ENCODE data around the gene TBC1D10B. TPM values are rescaled to one million over a fixed set of nuclear protein-coding genes. Genes with fewer than 3 reads are reported as not detected.

TBC1D10B gene
- total and polyA plus RNA-seq, 9 donors = 18.4 to 46.9 (median 35.2) TPM

DNA sequence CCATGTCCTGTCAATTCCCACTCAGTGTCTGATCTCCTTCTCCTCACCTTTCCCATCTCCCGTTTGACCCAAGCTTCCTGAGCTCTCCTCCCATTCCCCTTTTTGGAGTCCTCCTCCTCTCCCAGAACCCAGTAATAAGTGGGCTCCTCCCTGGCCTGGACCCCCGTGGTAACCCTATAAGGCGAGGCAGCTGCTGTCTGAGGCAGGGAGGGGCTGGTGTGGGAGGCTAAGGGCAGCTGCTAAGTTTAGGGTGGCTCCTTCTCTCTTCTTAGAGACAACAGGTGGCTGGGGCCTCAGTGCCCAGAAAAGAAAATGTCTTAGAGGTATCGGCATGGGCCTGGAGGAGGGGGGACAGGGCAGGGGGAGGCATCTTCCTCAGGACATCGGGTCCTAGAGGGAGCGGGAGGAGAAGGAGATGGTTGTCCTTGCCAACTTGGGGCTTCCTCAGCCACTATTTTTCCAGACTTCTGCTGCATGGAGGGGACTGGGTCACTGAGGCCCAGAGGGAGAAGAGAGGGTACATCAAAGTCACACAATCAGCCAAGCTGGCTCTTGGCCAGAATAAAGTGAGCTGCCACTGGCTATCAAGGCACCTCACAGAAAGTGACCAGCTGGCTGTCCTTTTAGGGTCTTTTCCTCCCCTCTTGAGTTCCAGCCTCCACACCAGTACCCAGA lies 1.9 kb upstream of the TBC1D10B start:
- intact Hi-C loops (cut with DNase I) = loop anchor here in 1 of 4 donors (10.0 kb wide), 1 partner anchor 283 kb away; the partner anchor contains the start of genes FBRS and PRR14
- H3K4me1 ChIP-seq (ENCODE audit: insufficient read depth) = peaks cover 6% of the 10 kb centered on the region
- DNase-seq = peak in 2 of 5 donors; percentile 18 to 31
- H3K4me3 ChIP-seq = no peak overlapping the region
- TF ChIP-seq EP300 (IDR thresholded peaks at IDR 0.05) (no peak), POLR2A (IDR thresholded peaks at IDR 0.05) (no peak)
- TF ChIP-seq, protein P1, sequence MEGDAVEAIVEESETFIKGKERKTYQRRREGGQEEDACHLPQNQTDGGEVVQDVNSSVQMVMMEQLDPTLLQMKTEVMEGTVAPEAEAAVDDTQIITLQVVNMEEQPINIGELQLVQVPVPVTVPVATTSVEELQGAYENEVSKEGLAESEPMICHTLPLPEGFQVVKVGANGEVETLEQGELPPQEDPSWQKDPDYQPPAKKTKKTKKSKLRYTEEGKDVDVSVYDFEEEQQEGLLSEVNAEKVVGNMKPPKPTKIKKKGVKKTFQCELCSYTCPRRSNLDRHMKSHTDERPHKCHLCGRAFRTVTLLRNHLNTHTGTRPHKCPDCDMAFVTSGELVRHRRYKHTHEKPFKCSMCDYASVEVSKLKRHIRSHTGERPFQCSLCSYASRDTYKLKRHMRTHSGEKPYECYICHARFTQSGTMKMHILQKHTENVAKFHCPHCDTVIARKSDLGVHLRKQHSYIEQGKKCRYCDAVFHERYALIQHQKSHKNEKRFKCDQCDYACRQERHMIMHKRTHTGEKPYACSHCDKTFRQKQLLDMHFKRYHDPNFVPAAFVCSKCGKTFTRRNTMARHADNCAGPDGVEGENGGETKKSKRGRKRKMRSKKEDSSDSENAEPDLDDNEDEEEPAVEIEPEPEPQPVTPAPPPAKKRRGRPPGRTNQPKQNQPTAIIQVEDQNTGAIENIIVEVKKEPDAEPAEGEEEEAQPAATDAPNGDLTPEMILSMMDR (IDR thresholded peaks at IDR 0.05) = no peak
- WGBS, 3 donors = 46 to 59% (median 46%) methylated on average over 6 of the region's 6 CpGs
- no peaks in the 10 kb centered on the region for H3K9me3 ChIP-seq
- H3K36me3 ChIP-seq = no peaks in the 10 kb centered on the region
- H3K27ac ChIP-seq = no peak overlapping the region
- no peaks in the 10 kb centered on the region for H3K27me3 ChIP-seq

DNA sequence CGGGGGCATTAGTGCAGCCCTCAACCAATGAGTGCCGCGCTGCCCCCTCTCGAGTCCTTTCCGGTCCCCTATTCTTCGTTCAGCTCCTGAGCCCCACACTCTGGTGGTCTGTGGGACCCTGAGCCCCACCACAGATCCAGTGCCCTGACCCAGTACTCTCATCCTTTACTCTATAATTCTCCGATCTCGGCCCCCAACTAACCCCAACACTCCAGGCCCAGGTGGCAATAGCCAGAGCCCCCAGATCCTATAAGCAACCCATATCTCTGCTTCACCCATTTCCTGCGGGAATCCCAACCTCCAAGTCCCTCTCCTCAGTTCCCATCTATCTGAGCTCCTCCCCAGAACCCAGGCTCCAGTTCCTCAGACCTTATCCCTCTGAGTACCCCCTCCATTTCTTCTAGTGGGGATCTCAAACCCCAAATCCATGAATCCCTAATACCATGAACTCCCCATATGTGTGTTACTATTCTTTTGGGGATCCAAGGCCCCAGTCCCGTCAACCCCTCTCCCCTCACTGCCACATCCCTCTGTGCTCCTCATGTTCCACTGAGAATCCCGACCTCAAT lies 1.0 kb upstream of the TBC1D10B start:
- TF ChIP-seq, protein P1 (IDR thresholded peaks at IDR 0.05) = peak in 1 of 3 donors; percentile 0
- TF ChIP-seq EP300 (IDR thresholded peaks at IDR 0.05) = no peak
- no peak for DNase-seq
- Histone ChIP-seq H3K4me3 (peak overlapping the region; percentile 55), H3K4me1 (ENCODE audit: insufficient read depth) (peaks cover 6% of the 10 kb centered on the region), H3K27ac (peak overlapping the region; percentile 16 to 77), H3K27me3 (no peaks in the 10 kb centered on the region), H3K36me3 (no peaks in the 10 kb centered on the region), H3K9me3 (no peaks in the 10 kb centered on the region)
- intact Hi-C loops (cut with DNase I) = loop anchor here in 1 of 4 donors (10.0 kb wide), 1 partner anchor 283 kb away; the partner anchor contains the start of genes FBRS and PRR14
- WGBS, 3 donors = 15 to 19% (median 19%) methylated on average over 11 of the region's 11 CpGs

DNA sequence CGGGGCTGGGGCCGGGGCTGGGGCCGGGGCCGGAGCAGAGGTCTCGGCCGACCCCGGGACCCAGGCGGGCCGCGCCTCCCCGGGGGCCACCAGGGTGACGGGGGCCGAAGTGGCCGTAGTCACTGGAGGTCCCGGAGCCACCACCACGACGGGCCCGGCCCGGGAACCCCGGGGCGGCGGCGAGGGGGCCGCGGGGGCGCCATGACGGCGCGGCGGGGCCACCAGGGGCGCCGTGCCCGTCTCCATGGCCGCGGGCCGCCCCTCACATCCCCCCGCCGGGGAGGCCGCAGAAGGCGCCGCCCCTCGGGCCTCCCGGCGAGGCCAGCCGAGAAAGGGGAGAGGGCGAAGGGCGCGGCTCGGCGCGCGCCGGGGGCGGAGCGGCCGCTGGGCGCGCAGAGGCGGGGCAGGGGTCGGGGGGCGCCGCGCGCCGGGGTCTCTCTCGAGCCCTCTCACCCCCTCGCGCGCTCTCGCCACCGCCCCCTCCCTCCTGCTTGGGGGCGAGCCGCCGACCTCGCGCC lies 297 bp downstream of the TBC1D10B start:
- intact Hi-C loops (cut with DNase I) = loop anchor here in 2 of 4 donors (5.0 to 10.0 kb wide), 2 partner anchors 37 to 285 kb away; partner anchors contain the start of genes FBRS (in 1 of the 2), PRR14 (in 1 of the 2) and ZNF771 (in 1 of the 2)
- peaks cover 6% of the 10 kb centered on the region for H3K4me1 ChIP-seq (ENCODE audit: insufficient read depth)
- peak overlapping the region; percentile 67 to 81 for H3K27ac ChIP-seq
- peak overlapping the region; percentile 72 for H3K4me3 ChIP-seq
- H3K9me3 ChIP-seq = no peaks in the 10 kb centered on the region
- no peaks in the 10 kb centered on the region for H3K27me3 ChIP-seq
- no peak for DNase-seq
- no peaks in the 10 kb centered on the region for H3K36me3 ChIP-seq
- WGBS, 3 donors = 0 to 1% (median 0%) methylated on average over 32 to 75 of the region's 76 CpGs
- peak; percentile 65 for TF ChIP-seq POLR2A (IDR thresholded peaks at IDR 0.05)
- TF ChIP-seq, protein P1 (IDR thresholded peaks at IDR 0.05) = no peak
- TF ChIP-seq EP300 (IDR thresholded peaks at IDR 0.05) = no peak

DNA sequence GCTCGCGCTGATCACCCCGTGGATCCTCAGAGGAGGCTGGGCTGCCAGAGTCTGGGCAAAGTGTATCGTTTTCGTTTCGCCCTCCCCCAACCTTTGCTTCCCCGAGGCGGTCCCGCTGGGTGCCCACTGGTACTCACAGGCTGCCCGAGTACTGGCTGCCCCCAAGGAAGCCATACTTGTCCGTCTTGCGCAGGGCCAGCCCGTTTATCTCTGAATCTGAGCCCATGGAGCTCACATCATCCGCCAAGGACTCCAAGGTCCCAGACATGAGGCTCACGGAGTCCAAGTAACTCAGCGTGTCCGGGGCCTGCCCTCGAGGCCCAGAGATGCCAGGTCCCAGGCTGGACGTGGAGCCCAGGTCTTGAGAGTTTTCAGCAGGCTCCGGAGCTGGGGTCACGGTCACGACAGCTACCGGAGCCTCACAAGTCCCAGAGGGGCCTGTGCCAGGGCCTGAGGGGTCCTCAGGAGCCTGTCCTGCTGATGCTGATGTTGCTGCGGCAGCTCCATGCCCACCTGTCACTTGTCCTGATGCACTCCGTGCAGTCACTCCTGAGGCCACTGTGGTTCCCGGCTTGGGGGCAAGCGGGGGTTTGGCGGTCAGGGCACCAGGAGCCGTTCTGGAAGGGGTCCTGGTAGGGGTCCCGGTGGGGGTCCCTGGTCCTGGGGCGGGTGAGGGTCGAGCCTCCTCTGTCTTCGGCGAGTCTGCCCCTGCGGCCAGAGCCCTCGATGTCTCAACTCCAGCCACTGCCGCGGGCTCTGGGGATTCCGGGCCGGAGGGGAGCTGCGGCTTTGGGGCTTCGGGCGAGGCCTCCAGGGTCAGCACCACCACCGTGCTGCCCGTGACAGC lies 980 bp downstream of the TBC1D10B start:
- intact Hi-C loops (cut with DNase I) = loop anchor here in 1 of 4 donors (5.0 kb wide), 1 partner anchor 38 kb away; the partner anchor contains the start of gene ZNF771
- 0 to 2% (median 1%) methylated on average over 26 to 45 of the region's 45 CpGs for WGBS, 3 donors
- DNase-seq = peak in 2 of 5 donors; percentile 32 to 59
- Histone ChIP-seq H3K27me3 (no peaks in the 10 kb centered on the region), H3K36me3 (no peaks in the 10 kb centered on the region), H3K4me1 (ENCODE audit: insufficient read depth) (peaks cover 6% of the 10 kb centered on the region), H3K27ac (peak overlapping the region; percentile 67 to 81), H3K9me3 (no peaks in the 10 kb centered on the region), H3K4me3 (peak overlapping the region; percentile 72)
- TF ChIP-seq EP300 (IDR thresholded peaks at IDR 0.05) (no peak), POLR2A (IDR thresholded peaks at IDR 0.05) (no peak)
- TF ChIP-seq, protein P1 (IDR thresholded peaks at IDR 0.05) = no peak

All from ovary (tissue), 9 donors.